ENCODE results near the gene POFUT2.
"Not testable (repeated sequence)": the region's sequence is repeated elsewhere in the genome, so short reads cannot be mapped to it uniquely, and the experiment has no call there.

Gene POFUT2

GRCh38 chr21:45325206-45326168 lies 37.8 kb upstream of the POFUT2 start:
- DNase-seq, result no peak

- no peak for DNase-seq
Measured at GRCh38 chr21:45324489-45325205, 37.0 kb upstream of the POFUT2 start.

- no peak for DNase-seq
Measured at GRCh38 chr21:45323487-45324311, 36.0 kb upstream of the POFUT2 start.

GRCh38 chr21:45322960-45323461 lies 35.3 kb upstream of the POFUT2 start:
- no peak for DNase-seq

GRCh38 chr21:45322231-45322959 lies 34.7 kb upstream of the POFUT2 start:
- DNase-seq, result no peak

GRCh38 chr21:45320261-45321025 lies 32.7 kb upstream of the POFUT2 start:
- no peak for DNase-seq

GRCh38 chr21:45319461-45320211 lies 31.9 kb upstream of the POFUT2 start:
- peak; percentile 24 for DNase-seq

GRCh38 chr21:45318556-45319404 lies 31.1 kb upstream of the POFUT2 start:
- DNase-seq, result peak; percentile 82

- DNase-seq, result no peak
Measured at GRCh38 chr21:45318146-45318555, 30.5 kb upstream of the POFUT2 start.

- peak; percentile 80 for DNase-seq
Measured at GRCh38 chr21:45317398-45318145, 29.9 kb upstream of the POFUT2 start.

- DNase-seq, result no peak
Measured at GRCh38 chr21:45316871-45317397, 29.2 kb upstream of the POFUT2 start.

- not testable (repeated sequence) for DNase-seq
Measured at GRCh38 chr21:45315676-45316470, 28.2 kb upstream of the POFUT2 start.

GRCh38 chr21:45313682-45314081 lies 26.0 kb upstream of the POFUT2 start:
- no peak for DNase-seq

GRCh38 chr21:45313015-45313414 lies 25.3 kb upstream of the POFUT2 start:
- DNase-seq, result no peak

- no peak for DNase-seq
Measured at GRCh38 chr21:45312296-45312695, 24.6 kb upstream of the POFUT2 start.

GRCh38 chr21:45310459-45310858 lies 22.8 kb upstream of the POFUT2 start:
- no peak for DNase-seq

GRCh38 chr21:45309987-45310381 lies 22.3 kb upstream of the POFUT2 start:
- DNase-seq, result no peak
